SK-N-SH (cell line): ENCODE data around the gene NRF1. TPM values are rescaled to one million over a fixed set of nuclear protein-coding genes. Genes with fewer than 3 reads are reported as not detected.

Experiments
- CTCF ChIA-PET: fragments of 300-600, 350-600 bp; formaldehyde crosslinking; extraction: SDS; loops from one replicate; lab custom pipeline; 2021; lab: Yijun Ruan, JAX
- POLR2A ChIA-PET: fragments of 350-600 bp; sonication (Branson Sonifier 250); formaldehyde crosslinking; extraction: SDS; loops from one replicate; lab custom pipeline; 2020; ENCODE audit warnings: antibody characterized with exemption, inconsistent platforms; lab: Yijun Ruan, JAX
- DNase-seq: peaks from one replicate; pipeline ENCODE4 v3.0.0; 2012
- H2AFZ ChIP-seq: fragments of 200-600 bp; sonication (generic); 2 replicates; pipeline ENCODE4 v1.8.1; 2016; ENCODE audit warnings: antibody characterized with exemption, mild to moderate bottlenecking, low read depth
- H3F3A ChIP-seq: fragments of 200-600 bp; sonication (generic); replicated peaks from 2 replicates; pipeline ENCODE3; 2016; ENCODE audit warnings: antibody characterized with exemption, mild to moderate bottlenecking; ENCODE audit not compliant: insufficient read depth
- H3K27ac ChIP-seq, 2 experiments: fragments of 200-500 bp in 1 of 2; fragments of 200-600 bp in 1 of 2; sonication (Bioruptor generic) in 1 of 2; sonication (generic), shearing (Covaris generic) in 1 of 2; 2 replicates each; pipeline versions ENCODE4 v1.5.1 to v1.6.1; 2014 to 2016; ENCODE audit warnings: low read depth in 2 of 2, inconsistent platforms in 1 of 2, low read length in 1 of 2, mild to moderate bottlenecking in 1 of 2, mixed read lengths in 1 of 2
- H3K27me3 ChIP-seq: fragments of 200-600 bp; sonication (generic), shearing (Covaris generic); 2 replicates; pipeline ENCODE4 v1.6.1; 2016; ENCODE audit warnings: mixed run types; ENCODE audit not compliant: insufficient read depth
- H3K36me3 ChIP-seq, 2 experiments: fragments of 200-500 bp in 1 of 2; fragments of 200-600 bp in 1 of 2; sonication (Bioruptor generic) in 1 of 2; sonication (generic) in 1 of 2; replicated peaks in 1 of 2; 2 replicates each; pipeline versions ENCODE3 to v1.5.1; 2014 to 2016; ENCODE audit warnings: low read length in 1 of 2, mild to moderate bottlenecking in 1 of 2; ENCODE audit not compliant: insufficient read depth in 2 of 2, control insufficient read depth in 1 of 2
- H3K4me1 ChIP-seq, 2 experiments: fragments of 200-500 bp in 1 of 2; fragments of 200-600 bp in 1 of 2; sonication (Bioruptor generic) in 1 of 2; sonication (generic), shearing (Covaris generic) in 1 of 2; 2 replicates each; pipeline versions ENCODE4 v1.5.1 to v1.6.1; 2014 to 2016; ENCODE audit warnings: low read depth in 1 of 2, low read length in 1 of 2, mixed run types in 1 of 2; ENCODE audit not compliant: insufficient read depth in 2 of 2, control insufficient read depth in 1 of 2
- H3K4me2 ChIP-seq: fragments of 200-600 bp; sonication (generic), shearing (Covaris generic); 2 replicates; pipeline ENCODE4 v1.6.1; 2017; ENCODE audit warnings: mixed run types
- H3K4me3 ChIP-seq, 2 experiments: fragments of 200-500 bp in 1 of 2; fragments of 200-600 bp in 1 of 2; sonication (Bioruptor generic) in 1 of 2; sonication (generic), shearing (Covaris generic) in 1 of 2; 2 replicates each; pipeline versions ENCODE4 v1.5.1 to v1.8.1; 2014 to 2016; ENCODE audit warnings: low read depth in 2 of 2, inconsistent platforms in 1 of 2, low read length in 1 of 2, mild to moderate bottlenecking in 1 of 2, mixed read lengths in 1 of 2, moderate library complexity in 1 of 2
- H3K79me2 ChIP-seq: fragments of 200-600 bp; sonication (generic); 2 replicates; pipeline ENCODE4 v1.8.1; 2017; ENCODE audit warnings: mild to moderate bottlenecking; ENCODE audit not compliant: insufficient read depth
- H3K9ac ChIP-seq: fragments of 200-600 bp; sonication (generic); 2 replicates; pipeline ENCODE4 v1.6.1; 2017; ENCODE audit warnings: mixed run types
- H3K9me2 ChIP-seq: fragments of 200-600 bp; sonication (generic); 2 replicates; pipeline ENCODE4 v1.6.1; 2017; ENCODE audit warnings: mixed run types
- H3K9me3 ChIP-seq: fragments of 200-600 bp; sonication (generic); 2 replicates; pipeline ENCODE4 v1.6.1; 2017; ENCODE audit warnings: mixed run types, mild to moderate bottlenecking, moderate library complexity
- H4K20me1 ChIP-seq: fragments of 200-600 bp; sonication (generic); 2 replicates; pipeline ENCODE4 v1.6.1; 2017; ENCODE audit warnings: mild to moderate bottlenecking, mixed run types; ENCODE audit not compliant: insufficient read depth
- CHD2 ChIP-seq: fragments of 150-350 bp; IDR thresholded peaks from 2 replicates; pipeline ENCODE4 v1.6.1; 2018; ENCODE audit warnings: low read length; ENCODE audit not compliant: partially characterized antibody
- EP300 ChIP-seq, 2 experiments: IDR thresholded peaks; 2 replicates each; pipeline versions ENCODE4 v1.4.0 to v1.6.1; 2012; ENCODE audit warnings: borderline replicate concordance in 1 of 2, low read depth in 1 of 2, low read length in 1 of 2
- FOSL2 ChIP-seq: IDR thresholded peaks from 2 replicates; pipeline ENCODE4 v1.4.0; 2012; ENCODE audit warnings: low read depth, mild to moderate bottlenecking, moderate library complexity, borderline replicate concordance
- FOXJ3 ChIP-seq: sonication (generic); formaldehyde crosslinking; IDR thresholded peaks from 2 replicates; pipeline ENCODE4 v1.5.1; 2020; ENCODE audit warnings: mild to moderate bottlenecking, missing genetic modification reagents
- FOXM1 ChIP-seq: IDR thresholded peaks from 2 replicates; pipeline ENCODE4 v1.4.0; 2012; ENCODE audit warnings: low read depth, mild to moderate bottlenecking
- GATA2 ChIP-seq: sonication (generic); formaldehyde crosslinking; IDR thresholded peaks from 2 replicates; pipeline ENCODE4 v1.5.0; 2020; ENCODE audit warnings: mild to moderate bottlenecking, missing genetic modification reagents
- JUND ChIP-seq: IDR thresholded peaks from 2 replicates; pipeline ENCODE4 v1.4.0; 2012
- MAX ChIP-seq: IDR thresholded peaks from 2 replicates; pipeline ENCODE4 v1.4.0; 2012; ENCODE audit warnings: low read depth
- NFIC ChIP-seq: IDR thresholded peaks from 2 replicates; pipeline ENCODE4 v1.4.0; 2012; ENCODE audit warnings: borderline replicate concordance
- PBX3 ChIP-seq: IDR thresholded peaks from 2 replicates; pipeline ENCODE4; 2012
- POLR2AphosphoS5 ChIP-seq: IDR thresholded peaks from 2 replicates; pipeline ENCODE4 v1.6.1; 2012; ENCODE audit warnings: low read depth, low read length
- RAD21 ChIP-seq: IDR thresholded peaks from 2 replicates; pipeline ENCODE4 v1.6.1; 2012; ENCODE audit warnings: mild to moderate bottlenecking, low read length
- REST ChIP-seq: IDR thresholded peaks from 2 replicates; pipeline ENCODE4 v1.6.1; 2012; ENCODE audit warnings: mild to moderate bottlenecking, low read depth, low read length, moderate library complexity
- RXRA ChIP-seq: IDR thresholded peaks from 2 replicates; pipeline ENCODE4 v1.4.0; 2012; ENCODE audit warnings: low read depth, mild to moderate bottlenecking, borderline replicate concordance
- SIN3A ChIP-seq: IDR thresholded peaks from 2 replicates; pipeline ENCODE4 v1.6.1; 2012; ENCODE audit warnings: low read depth, mild to moderate bottlenecking, low read length, moderate library complexity, borderline replicate concordance
- TAF1 ChIP-seq: IDR thresholded peaks from 2 replicates; pipeline ENCODE4 v1.6.1; 2012; ENCODE audit warnings: low read depth, mild to moderate bottlenecking, low read length, moderate library complexity, borderline replicate concordance
- TCF12 ChIP-seq: IDR thresholded peaks from 2 replicates; pipeline ENCODE4 v1.4.0; 2012
- TEAD4 ChIP-seq: IDR thresholded peaks from 2 replicates; pipeline ENCODE4 v1.4.0; 2012; ENCODE audit warnings: mild to moderate bottlenecking, borderline replicate concordance; ENCODE audit not compliant: insufficient read depth
- USF1 ChIP-seq: IDR thresholded peaks from 2 replicates; pipeline ENCODE4 v1.4.0; 2012; ENCODE audit warnings: low read depth, borderline replicate concordance
- USF2 ChIP-seq: fragments of 150-350 bp; IDR thresholded peaks from 2 replicates; pipeline ENCODE4 v1.6.1; 2017; ENCODE audit warnings: antibody characterized with exemption, low read length, low read depth, borderline replicate concordance
- YY1 ChIP-seq: IDR thresholded peaks from 2 replicates; pipeline ENCODE4 v1.4.0; 2012; ENCODE audit warnings: low read depth, mild to moderate bottlenecking
- ZBTB33 ChIP-seq: IDR thresholded peaks from 2 replicates; pipeline ENCODE4 v1.4.0; 2012; ENCODE audit warnings: low read depth, borderline replicate concordance
- WGBS: methylation state at CpG from one replicate; pipeline ENCODE4 v1.1.6; 2017; ENCODE audit warnings: low lambda C conversion rate; 5-methylcytosine and 5-hydroxymethylcytosine counted together
- polyA plus RNA-seq, 3 experiments: library from polyadenylated mRNA; depleted of rRNA; stranded (reverse); fragments of >200 nt; gene quantifications; 2 replicates each; pipeline ENCODE4 v1.2.3, GENCODE V29; 2012

NRF1 gene
- polyA plus RNA-seq, 1 of the 3 experiments (the other 2 are of a cell fraction): 10.9 TPM

- Histone ChIP-seq H3K9ac (peak overlapping the region; percentile 25; the same call in 1 of the 2 replicates), H3K4me2 (peak overlapping the region; percentile 63), H3K79me2 (peaks cover 10% of the 10 kb centered on the region; the same call in 1 of the 2 replicates), H3K27me3 (no peaks in the 10 kb centered on the region), H3K27ac (peak overlapping the region; percentile 0 to 85; a peak in 3 of 4 replicates), H3K9me2 (no peaks in the 10 kb centered on the region), H3K36me3 (peaks cover 5 to 25% of the 10 kb centered on the region in 2 experiments), H4K20me1 (no peaks in the 10 kb centered on the region), H3K9me3 (peaks cover 11% of the 10 kb centered on the region; the same call in 1 of the 2 replicates), H2AFZ (no peak overlapping the region), H3K4me3 (no peak overlapping the region), H3K4me1 (peaks cover 5 to 9% of the 10 kb centered on the region in 2 experiments), H3F3A (peaks cover 13% of the 10 kb centered on the region)
- ChIA-PET CTCF (interaction anchor here (0.6 to 7.5 kb wide), 42 partner anchors 8 to 502 kb away, joined by 3 to 187 read pairs (median 4); no protein-coding TSS in a partner anchor), POLR2A (no interaction called here)
- DNase-seq: peak; percentile 37
- whole genome bisulfite sequencing: 25% methylated on average over 3 of the region's 3 CpGs
- TF ChIP-seq REST (peak; percentile 78), ZBTB33 (no peak), RXRA (no peak; the same call in 1 of the 2 replicates), CHD2 (no peak), MAX (peak; percentile 89), PBX3 (peak; percentile 98), USF1 (no peak), FOXJ3 (CRISPR knock-in tag) (no peak), SIN3A (peak; percentile 76; the same call in 1 of the 2 replicates), JUND (peak; percentile 97), EP300 (IDR thresholded peaks at IDR 0.05; ENCODE audit: borderline replicate concordance in 1 of 2, low read depth in 1 of 2, low read length in 1 of 2) (peak; percentile 14 to 93; a peak in 3 of 4 replicates), GATA2 (CRISPR knock-in tag) (no peak), TCF12 (peak; percentile 94), USF2 (no peak), RAD21 (no peak; the same call in 1 of the 2 replicates), YY1 (no peak), NFIC (peak; percentile 96), POLR2AphosphoS5 (peak; percentile 73; the same call in 1 of the 2 replicates), TEAD4 (peak; percentile 87), FOXM1 (no peak), FOSL2 (peak; percentile 98), TAF1 (no peak)
These were observed 53.5 kb downstream of the NRF1 start for GRCh38 chr7:129665013-129665401.
